T-helper 1 cell treated with Interleukin-12 subunit alpha and Interleukin-12 subunit beta and Interleukin-4 antibody, amounts not matched to agents 30 μg/mL and 1 μg/mL, for 36 hours (primary cell): ENCODE data around the gene KLHL17.

Source experiments
- H3K27ac Mint-ChIP-seq: one replicate; pipeline ENCODE4 v1.8.0; 2021; ENCODE audit warnings: mild to moderate bottlenecking, mixed read lengths
- H3K27me3 Mint-ChIP-seq: one replicate; pipeline ENCODE4 v1.8.0; 2021; ENCODE audit warnings: low read depth, mixed read lengths
- H3K36me3 Mint-ChIP-seq: one replicate; pipeline ENCODE4 v1.8.0; 2021; ENCODE audit warnings: low read depth, mixed read lengths
- H3K4me1 Mint-ChIP-seq: one replicate; pipeline ENCODE4 v1.8.0; 2021; ENCODE audit warnings: low read depth, mixed read lengths
- H3K4me3 Mint-ChIP-seq: one replicate; pipeline ENCODE4 v1.8.0; 2021; ENCODE audit warnings: mild to moderate bottlenecking, moderate library complexity, mixed read lengths
- H3K9me3 Mint-ChIP-seq: one replicate; pipeline ENCODE4 v1.8.0; 2021; ENCODE audit warnings: mixed read lengths

KLHL17 gene

DNA sequence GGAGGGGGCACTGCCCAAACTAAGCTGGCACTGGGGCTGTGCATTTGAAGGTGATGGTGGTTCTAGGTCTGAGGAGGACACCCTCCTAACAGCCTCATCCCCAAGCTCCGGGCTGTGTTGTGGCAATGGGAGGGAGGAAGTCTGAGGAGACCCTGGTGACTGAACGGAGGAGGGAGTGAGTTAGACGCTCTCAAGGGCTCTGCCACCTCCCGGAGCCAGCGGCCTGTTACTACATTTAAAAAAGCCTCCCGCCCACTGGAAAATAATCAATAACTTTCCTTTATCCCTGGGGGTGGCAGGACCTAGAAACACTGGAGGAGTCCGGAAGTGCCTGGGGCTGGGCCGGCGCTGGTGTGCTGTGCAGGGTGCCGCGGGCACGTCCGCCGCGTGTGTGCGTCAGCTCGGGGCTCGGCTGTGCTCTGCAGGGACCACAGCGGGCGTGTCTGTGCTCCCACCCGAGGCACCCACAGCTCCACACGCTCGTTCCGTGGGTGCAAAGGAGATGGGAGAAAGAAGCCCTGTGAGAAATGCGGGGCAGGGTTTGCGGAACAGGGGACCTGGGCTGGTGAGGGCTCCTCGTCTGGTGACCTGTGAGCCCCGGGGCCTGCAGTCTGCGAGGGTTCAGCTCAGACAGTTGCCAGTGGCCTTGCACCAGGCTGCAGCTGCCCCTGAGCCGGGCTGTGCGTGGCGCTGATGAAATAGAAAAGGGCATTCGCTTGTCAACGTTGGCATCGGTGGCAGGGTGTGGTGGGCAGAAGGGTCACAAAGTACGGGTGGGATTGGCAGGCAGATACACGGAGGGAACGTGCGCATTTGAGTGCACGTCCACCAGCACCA is 31.3 kb upstream of the KLHL17 start:
- Mint-ChIP-seq H3K27me3 (peaks cover 28% of the 10 kb centered on the region), H3K9me3 (no peaks in the 10 kb centered on the region), H3K27ac (no peak overlapping the region), H3K4me3 (no peak overlapping the region), H3K4me1 (no peaks in the 10 kb centered on the region), H3K36me3 (no peaks in the 10 kb centered on the region)

- H3K9me3 Mint-ChIP-seq: no peaks in the 10 kb centered on the region
- H3K36me3 Mint-ChIP-seq: no peaks in the 10 kb centered on the region
- H3K4me3 Mint-ChIP-seq: no peak overlapping the region
- no peak overlapping the region for H3K27ac Mint-ChIP-seq
- H3K27me3 Mint-ChIP-seq: peaks cover 31% of the 10 kb centered on the region
- H3K4me1 Mint-ChIP-seq: no peaks in the 10 kb centered on the region
These were observed 30.4 kb upstream of the KLHL17 start for GRCh38 chr1:929712-930632.

DNA sequence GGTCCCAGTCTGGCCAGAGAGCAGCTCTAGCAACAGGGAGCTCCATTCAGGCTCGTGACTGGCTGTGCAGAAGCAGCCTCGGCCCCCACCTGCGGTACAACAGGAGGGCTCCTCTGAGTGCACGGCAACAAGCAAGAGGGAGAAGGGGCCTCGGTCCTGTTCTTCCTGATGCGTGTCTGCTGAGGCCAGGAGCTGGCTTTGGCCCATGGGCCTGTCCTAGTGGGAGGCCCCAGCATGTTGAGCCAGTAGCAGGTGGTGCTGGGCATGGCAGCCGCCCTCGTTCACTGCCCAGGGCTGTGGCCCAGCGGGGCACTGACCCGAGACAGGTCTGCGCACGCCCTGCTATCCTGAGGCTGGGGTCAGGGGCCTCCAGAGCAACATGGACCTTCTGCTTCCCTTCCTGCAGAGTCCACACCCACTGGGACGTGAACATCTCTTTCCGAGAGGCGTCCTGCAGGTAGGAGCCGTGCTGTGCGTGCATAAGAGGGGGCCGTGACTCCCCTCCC is 29.7 kb upstream of the KLHL17 start:
- no peaks in the 10 kb centered on the region for H3K4me1 Mint-ChIP-seq
- peaks cover 35% of the 10 kb centered on the region for H3K27me3 Mint-ChIP-seq
- no peak overlapping the region for H3K4me3 Mint-ChIP-seq
- H3K9me3 Mint-ChIP-seq: no peaks in the 10 kb centered on the region
- H3K36me3 Mint-ChIP-seq: no peaks in the 10 kb centered on the region
- H3K27ac Mint-ChIP-seq: no peak overlapping the region

DNA sequence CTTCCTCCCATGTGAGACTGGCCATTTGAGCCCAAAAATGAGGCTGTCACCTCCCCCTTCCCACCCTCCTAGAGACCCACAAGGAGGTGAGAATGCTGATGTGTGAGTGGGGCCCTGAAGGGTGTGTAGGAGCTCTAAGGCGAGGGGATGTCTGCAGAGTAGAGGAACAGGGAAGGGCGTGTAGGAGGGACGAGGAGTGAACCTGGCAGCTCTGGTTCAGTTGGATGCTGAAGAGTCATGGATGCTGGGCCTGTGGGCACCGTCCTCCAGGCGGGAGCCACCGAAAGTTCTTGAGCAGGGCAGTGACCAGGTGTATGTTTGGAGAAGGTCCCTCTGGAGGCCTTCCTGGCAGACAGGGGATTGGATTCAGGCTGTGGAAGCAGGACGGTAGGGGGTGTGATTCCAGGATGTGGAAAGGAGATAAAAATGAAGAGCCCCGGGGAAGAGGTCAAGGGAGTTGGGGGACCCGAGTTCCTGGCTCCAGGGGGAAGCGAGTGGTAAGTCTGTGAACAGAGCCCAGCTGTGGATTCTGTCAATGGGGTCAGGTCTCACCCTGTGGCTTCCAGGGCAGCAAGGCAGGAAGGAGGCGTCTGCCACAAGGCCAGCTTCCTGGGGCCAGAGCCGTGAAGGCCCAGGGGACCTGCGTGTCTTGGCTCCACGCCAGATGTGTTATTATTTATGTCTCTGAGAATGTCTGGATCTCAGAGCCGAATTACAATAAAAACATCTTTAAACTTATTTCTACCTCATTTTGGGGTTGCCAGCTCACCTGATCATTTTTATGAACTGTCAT is 28.8 kb upstream of the KLHL17 start:
- no peaks in the 10 kb centered on the region for H3K36me3 Mint-ChIP-seq
- no peak overlapping the region for H3K27ac Mint-ChIP-seq
- H3K4me3 Mint-ChIP-seq: no peak overlapping the region
- H3K4me1 Mint-ChIP-seq: no peaks in the 10 kb centered on the region
- H3K9me3 Mint-ChIP-seq: no peaks in the 10 kb centered on the region
- peaks cover 28% of the 10 kb centered on the region for H3K27me3 Mint-ChIP-seq

GRCh38 chr1:932173-932510 is 28.2 kb upstream of the KLHL17 start:
- Mint-ChIP-seq H3K36me3 (no peaks in the 10 kb centered on the region), H3K4me3 (no peak overlapping the region), H3K4me1 (no peaks in the 10 kb centered on the region), H3K27me3 (peaks cover 23% of the 10 kb centered on the region), H3K9me3 (no peaks in the 10 kb centered on the region), H3K27ac (no peak overlapping the region)

GRCh38 chr1:932776-933602 is 27.4 kb upstream of the KLHL17 start:
- Mint-ChIP-seq H3K27me3 (peaks cover 27% of the 10 kb centered on the region), H3K27ac (no peak overlapping the region), H3K4me3 (no peak overlapping the region), H3K4me1 (no peaks in the 10 kb centered on the region), H3K36me3 (no peaks in the 10 kb centered on the region), H3K9me3 (no peaks in the 10 kb centered on the region)

DNA sequence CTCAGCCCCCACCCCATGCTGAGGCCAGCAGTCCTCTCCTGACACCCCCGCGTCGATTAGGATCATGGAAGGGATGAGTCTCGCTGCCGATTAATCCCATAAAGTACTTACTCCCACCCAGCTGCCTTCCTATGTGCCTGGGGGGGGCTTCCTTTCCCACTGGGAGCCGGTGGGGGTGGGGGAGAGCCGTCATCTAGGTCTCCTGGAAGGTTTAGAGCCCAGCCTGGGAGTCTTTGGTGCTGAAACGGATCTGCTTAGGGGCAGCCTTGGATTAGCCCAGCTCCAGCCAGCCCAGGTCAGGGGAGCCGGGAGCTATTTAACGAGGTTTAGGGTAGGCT is 26.8 kb upstream of the KLHL17 start:
- H3K4me3 Mint-ChIP-seq: no peak overlapping the region
- no peaks in the 10 kb centered on the region for H3K4me1 Mint-ChIP-seq
- peaks cover 29% of the 10 kb centered on the region for H3K27me3 Mint-ChIP-seq
- no peak overlapping the region for H3K27ac Mint-ChIP-seq
- H3K36me3 Mint-ChIP-seq: no peaks in the 10 kb centered on the region
- H3K9me3 Mint-ChIP-seq: no peaks in the 10 kb centered on the region

DNA sequence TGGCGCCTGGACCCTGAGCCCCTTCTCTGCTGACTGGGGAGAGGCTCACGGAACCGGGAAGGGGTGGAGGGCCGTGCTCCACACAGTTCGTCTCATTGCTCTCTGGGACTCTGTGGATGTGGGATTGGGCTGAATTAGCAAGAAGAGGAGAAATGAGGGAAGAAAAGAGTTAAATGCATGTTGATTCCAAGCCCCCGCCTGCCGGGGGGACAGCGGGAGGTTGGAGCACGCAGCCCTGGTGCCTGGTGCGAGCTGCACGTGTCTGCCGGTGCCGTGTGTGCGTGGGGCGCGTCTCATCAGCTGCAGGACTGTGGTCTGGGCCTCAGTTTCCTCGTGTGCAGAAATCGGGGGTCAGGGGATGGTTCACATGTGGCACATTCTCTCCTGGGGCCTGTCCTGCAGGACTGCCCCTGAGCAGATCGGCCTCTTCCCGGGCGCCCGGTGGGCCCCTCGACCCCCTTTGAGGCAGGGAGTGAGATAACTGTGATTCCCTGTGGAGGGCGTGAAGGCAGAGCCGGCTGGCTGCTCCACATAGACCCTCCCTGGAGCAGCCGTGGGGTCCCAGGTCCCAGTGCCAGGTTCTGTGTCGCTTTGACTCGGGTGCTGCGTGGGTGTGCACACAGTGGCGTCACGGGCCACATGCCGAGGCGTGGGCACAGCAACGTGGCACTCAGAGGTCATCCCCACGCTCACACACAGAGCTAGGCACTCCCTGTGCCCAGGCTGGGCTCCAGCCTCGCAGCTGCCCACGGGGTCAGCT is 25.2 kb upstream of the KLHL17 start:
- no peak overlapping the region for H3K4me3 Mint-ChIP-seq
- no peak overlapping the region for H3K27ac Mint-ChIP-seq
- peaks cover 33% of the 10 kb centered on the region for H3K27me3 Mint-ChIP-seq

DNA sequence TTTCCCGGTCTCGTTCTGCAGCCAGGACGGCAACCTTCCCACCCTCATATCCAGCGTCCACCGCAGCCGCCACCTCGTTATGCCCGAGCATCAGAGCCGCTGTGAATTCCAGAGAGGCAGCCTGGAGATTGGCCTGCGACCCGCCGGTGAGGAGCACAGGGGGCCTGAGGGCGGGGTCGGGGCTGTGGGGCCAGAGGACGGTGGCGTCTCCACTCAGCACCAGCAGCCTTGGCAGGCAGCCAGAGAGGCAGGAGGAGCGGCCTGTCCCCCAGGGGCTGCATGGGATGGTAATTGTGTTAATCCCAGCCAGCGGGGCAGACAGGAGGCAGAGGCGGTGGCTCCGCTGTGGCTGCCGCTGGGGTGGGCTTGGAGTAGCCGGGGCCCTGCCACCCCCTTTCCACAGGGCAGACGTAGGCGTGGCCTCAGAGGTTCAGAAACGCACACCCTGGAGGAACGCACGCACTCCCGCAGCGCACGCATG is 24.6 kb upstream of the KLHL17 start:
- no peak overlapping the region for H3K4me3 Mint-ChIP-seq
- no peak overlapping the region for H3K27ac Mint-ChIP-seq
- no peaks in the 10 kb centered on the region for H3K4me1 Mint-ChIP-seq
- H3K36me3 Mint-ChIP-seq: no peaks in the 10 kb centered on the region
- no peaks in the 10 kb centered on the region for H3K9me3 Mint-ChIP-seq
- peaks cover 37% of the 10 kb centered on the region for H3K27me3 Mint-ChIP-seq

More for the DNA sequence above, 25.2 kb upstream of the KLHL17 start:
- Mint-ChIP-seq H3K36me3 (no peaks in the 10 kb centered on the region), H3K9me3 (no peaks in the 10 kb centered on the region), H3K4me1 (no peaks in the 10 kb centered on the region)

DNA sequence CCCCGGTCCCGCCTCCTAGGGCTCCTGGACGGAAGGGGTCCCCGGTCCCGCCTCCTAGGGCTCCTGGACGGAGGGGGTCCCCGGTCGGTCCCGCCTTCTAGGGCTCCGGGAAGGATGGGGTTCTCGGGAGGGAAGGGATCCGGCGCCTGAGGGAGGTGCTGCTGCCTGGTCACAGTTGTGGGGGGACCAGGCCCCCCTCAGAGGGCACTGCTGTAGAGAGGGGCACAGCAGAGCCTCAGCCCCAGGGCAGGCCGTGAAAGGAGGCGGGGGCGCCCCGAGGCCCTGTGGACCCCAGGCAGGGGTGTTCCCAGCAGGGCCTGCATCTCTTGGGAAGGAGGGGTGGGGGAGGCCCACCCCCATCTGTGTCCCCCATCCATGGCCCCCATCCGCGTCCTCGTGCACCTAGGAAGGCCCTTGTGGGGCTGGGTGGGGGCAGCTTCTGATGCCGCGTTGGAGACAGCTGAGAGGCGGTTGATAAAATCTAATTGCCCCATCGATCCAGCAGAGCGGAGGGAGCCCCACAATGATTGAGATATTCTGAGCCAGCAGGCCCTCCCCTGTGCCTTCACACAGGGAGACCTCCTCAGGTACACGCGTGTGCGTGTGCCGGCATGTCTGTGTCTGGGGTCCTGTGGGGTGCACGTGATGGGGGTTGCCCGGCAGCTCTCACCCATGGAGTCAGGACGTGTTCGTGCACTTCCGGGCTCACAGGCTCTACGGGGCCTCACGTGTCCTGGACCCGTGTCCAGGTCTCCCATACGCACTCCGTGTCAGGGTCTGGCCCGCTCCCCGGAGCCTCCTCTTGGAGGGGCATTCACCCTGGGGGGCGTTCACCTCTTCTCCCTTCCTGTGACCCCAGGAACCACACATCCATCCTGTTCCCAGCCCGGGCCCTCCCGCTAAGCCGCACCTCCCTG is 23.8 kb upstream of the KLHL17 start:
- Mint-ChIP-seq H3K9me3 (no peaks in the 10 kb centered on the region), H3K36me3 (no peaks in the 10 kb centered on the region), H3K4me1 (peaks cover 3% of the 10 kb centered on the region), H3K27ac (no peak overlapping the region), H3K27me3 (peaks cover 38% of the 10 kb centered on the region), H3K4me3 (no peak overlapping the region)

- Mint-ChIP-seq H3K4me3 (no peak overlapping the region), H3K36me3 (no peaks in the 10 kb centered on the region), H3K27ac (no peak overlapping the region), H3K27me3 (peaks cover 34% of the 10 kb centered on the region), H3K9me3 (no peaks in the 10 kb centered on the region), H3K4me1 (peaks cover 3% of the 10 kb centered on the region)
These were observed 22.9 kb upstream of the KLHL17 start for GRCh38 chr1:937521-937920.

- peaks cover 38% of the 10 kb centered on the region for H3K27me3 Mint-ChIP-seq
- H3K9me3 Mint-ChIP-seq: no peaks in the 10 kb centered on the region
- no peaks in the 10 kb centered on the region for H3K36me3 Mint-ChIP-seq
- H3K27ac Mint-ChIP-seq: no peak overlapping the region
- H3K4me1 Mint-ChIP-seq: peaks cover 3% of the 10 kb centered on the region
- H3K4me3 Mint-ChIP-seq: no peak overlapping the region
These were observed 22.2 kb upstream of the KLHL17 start for GRCh38 chr1:938088-938683.
